K562 (cell line): Measurements from ENCODE around the gene KPTN. TPM values are rescaled to one million over a fixed set of nuclear protein-coding genes. Genes with fewer than 3 reads are reported as not detected.
A peak's percentile ranks its signal among the peaks of the same experiment; 100 is the strongest.

ENCODE experiments used
- ATAC-seq: fragments of 200-7000 bp; cut with Tn5 transposase; 3 replicates; pipeline ENCODE4 v1.9.1; 2020; ENCODE audit warnings: moderate library complexity
- BruUV-seq: library from RNA; stranded (reverse); fragments of 400-500 nt; replicated peaks from 2 replicates; lab custom pipeline; 2021; lab: Mats Ljungman, UMichigan
- CTCF ChIA-PET: fragments of 300-600 bp; formaldehyde crosslinking; extraction: SDS; loops from one replicate; lab custom pipeline; 2021; ENCODE audit warnings: low intra/inter-chr PET ratio; lab: Yijun Ruan, JAX
- POLR2A ChIA-PET: fragments of 300-600, 350-650 bp; sonication (Branson Sonifier 250); formaldehyde crosslinking; extraction: SDS; loops from one replicate; lab custom pipeline; 2021; ENCODE audit warnings: antibody characterized with exemption, inconsistent platforms; lab: Yijun Ruan, JAX
- DNase-seq, 4 experiments: peaks; one replicate each; pipeline versions ENCODE4 v3.0.0 to v3.0.0-alpha.2; 2011 to 2018; ENCODE audit warnings: low spot score in 3 of 4, mixed read lengths in 3 of 4; ENCODE audit errors: extremely low read depth in 1 of 4
- FAIRE-seq: peaks from 2 replicates; lab custom pipeline; 2011; peaks lifted over from hg19 to GRCh38; lab: Jason Lieb, UNC
- H2AFZ ChIP-seq: 2 replicates; pipeline ENCODE4 v1.6.0; 2011; ENCODE audit warnings: low read depth, low read length, control low read depth, inconsistent platforms
- H3K27ac ChIP-seq: fragments of 200-600 bp; 3 replicates; pipeline ENCODE4 v1.8.0; 2011; ENCODE audit warnings: low read depth, mild to moderate bottlenecking, control low read depth, inconsistent platforms, low read length, moderate library complexity, mixed read lengths; ENCODE audit errors: extremely low read depth
- H3K27me3 ChIP-seq, 2 experiments: fragments of 300-600 bp in 1 of 2; 2 replicates in 1 of 2; 3 replicates in 1 of 2; pipeline versions ENCODE4 v1.6.0 to v1.8.0; 2011; ENCODE audit warnings: inconsistent platforms in 2 of 2, low read length in 2 of 2, mild to moderate bottlenecking in 1 of 2, mixed read lengths in 1 of 2, moderate library complexity in 1 of 2; ENCODE audit not compliant: control insufficient read depth in 2 of 2, insufficient read depth in 2 of 2
- H3K36me3 ChIP-seq: fragments of 300-600 bp; 3 replicates; pipeline ENCODE4 v1.8.0; 2011; ENCODE audit warnings: mild to moderate bottlenecking, low read length, inconsistent platforms; ENCODE audit not compliant: control insufficient read depth, insufficient read depth
- H3K4me1 ChIP-seq, 2 experiments: fragments of 200-600 bp in 1 of 2; replicated peaks in 1 of 2; 2 replicates in 1 of 2; 3 replicates in 1 of 2; pipeline versions ENCODE4 v1.5.1 to v1.8.0; 2011; ENCODE audit warnings: inconsistent platforms in 2 of 2, low read length in 2 of 2, mild to moderate bottlenecking in 1 of 2, mixed read lengths in 1 of 2, moderate library complexity in 1 of 2; ENCODE audit not compliant: control insufficient read depth in 2 of 2, insufficient read depth in 2 of 2
- H3K4me2 ChIP-seq: 2 replicates; pipeline ENCODE4 v1.6.1; 2011; ENCODE audit warnings: low read length, control low read depth, inconsistent platforms, mixed read lengths; ENCODE audit not compliant: insufficient read depth
- H3K4me3 ChIP-seq: fragments of 200-600 bp; sonication (generic), shearing (Covaris generic); 2 replicates; pipeline ENCODE4 v1.5.1; 2016; ENCODE audit warnings: control low read depth, inconsistent platforms
- H3K79me2 ChIP-seq: fragments of 200-600 bp; 3 replicates; pipeline ENCODE4 v1.8.0; 2011; ENCODE audit warnings: low read length, inconsistent platforms; ENCODE audit not compliant: control insufficient read depth, insufficient read depth
- H3K9ac ChIP-seq, 2 experiments: 2 replicates each; pipeline versions ENCODE4 v1.6.0 to v1.6.1; 2011; ENCODE audit warnings: low read depth in 2 of 2, low read length in 2 of 2, control low read depth in 1 of 2, inconsistent platforms in 1 of 2, mild to moderate bottlenecking in 1 of 2, mixed read lengths in 1 of 2; ENCODE audit not compliant: insufficient read depth in 1 of 2
- H3K9me1 ChIP-seq: one replicate; pipeline ENCODE4 v1.6.0; 2011; ENCODE audit warnings: inconsistent platforms, mild to moderate bottlenecking, low read length, moderate library complexity; ENCODE audit not compliant: control insufficient read depth, insufficient read depth
- H3K9me3 ChIP-seq: replicated peaks from 2 replicates; pipeline ENCODE4 v1.5.1; 2011; ENCODE audit warnings: low read depth, low read length, inconsistent platforms; ENCODE audit not compliant: control insufficient read depth, insufficient read depth
- H4K20me1 ChIP-seq: replicated peaks from 2 replicates; pipeline ENCODE4 v1.6.1; 2011; ENCODE audit warnings: low read length, inconsistent platforms, mixed read lengths; ENCODE audit not compliant: control insufficient read depth, insufficient read depth
- CBX1 ChIP-seq: sonication (generic); IDR thresholded peaks from 2 replicates; pipeline ENCODE4 v1.6.1; 2016; ENCODE audit warnings: antibody characterized with exemption, low read depth, mild to moderate bottlenecking
- NR2C1 ChIP-seq, 2 experiments: fragments of 450-650 bp; IDR thresholded peaks; 2 replicates each; pipeline ENCODE4 v1.6.1; 2017; ENCODE audit warnings: mild to moderate bottlenecking in 2 of 2, antibody characterized with exemption in 1 of 2, inconsistent platforms in 1 of 2, missing compliant biosample characterization in 1 of 2, missing genetic modification characterization in 1 of 2
- ZBTB7A ChIP-seq: IDR thresholded peaks from 2 replicates; pipeline ENCODE4 v1.6.1; 2011; ENCODE audit warnings: low read depth, mild to moderate bottlenecking, low read length, moderate library complexity, borderline replicate concordance; ENCODE audit not compliant: control insufficient read depth
- ZKSCAN3 ChIP-seq: fragments of 250-450 bp; sonication (Bioruptor Pico); IDR thresholded peaks from 2 replicates; pipeline ENCODE4 v1.4.0; 2020
- WGBS: fragments of 100-300 bp; shearing (Covaris generic); methylation state at CpG from one replicate; pipeline ENCODE4 v1.1.6; 2016; ENCODE audit warnings: low coverage, mixed read lengths; ENCODE audit not compliant: insufficient coverage; ENCODE audit errors: missing lambda C conversion rate; 5-methylcytosine and 5-hydroxymethylcytosine counted together
- in situ Hi-C: fragments of 300-500 bp; cut with MboI; formaldehyde crosslinking; loops from 4 replicates; pipeline ENCODE4 v1.15.0; 2018; ENCODE audit warnings: inconsistent platforms, mixed read lengths
- intact Hi-C: fragments of 100-400 bp; cut with micrococcal nuclease; formaldehyde crosslinking; loops from 2 replicates; pipeline ENCODE4 v1.14.2; 2022
- polyA plus RNA-seq, 8 experiments: library from polyadenylated mRNA; depleted of rRNA in 4 of 8; stranded (reverse) in 5 of 8; unstranded in 3 of 8; fragments of >200 nt; fragmentation: Nextera tagmentation in 2 of 8; fragmentation: Illumina TruSeq in 1 of 8; extraction: Ambion mirVana in 2 of 8; extraction: Trizol in 1 of 8; gene quantifications; 2 replicates each; pipeline versions ENCODE4 v1.2.1 to v1.2.3, GENCODE V29; 2011 to 2014; ENCODE audit warnings: inconsistent platforms in 1 of 8, missing spikeins in 1 of 8
- total RNA-seq, 7 experiments: library from RNA; depleted of rRNA in 6 of 7; stranded (reverse); fragments of >200 nt in 6 of 7; fragmentation: Illumina TruSeq in 2 of 7; extraction: Trizol in 2 of 7; gene quantifications; 2 replicates each; pipeline versions ENCODE4 v1.2.1 to v1.2.3, GENCODE V29; 2011 to 2021; ENCODE audit warnings: low replicate concordance in 1 of 7

Gene KPTN
- total and polyA plus RNA-seq, 9 of the 15 experiments (the other 6 are each of a cell fraction or from before 2014, with no cell fraction given) = 0.56 to 18.2 (median 8.5) TPM

GRCh38 chr19:47493378-47494210, 9.6 kb upstream of the KPTN start:
- WGBS = 74% methylated on average over 14 of the region's 18 CpGs
- Histone ChIP-seq H3K27ac (no peak overlapping the region), H3K36me3 (peaks cover 78% of the 10 kb centered on the region), H3K9me3 (no peaks in the 10 kb centered on the region), H2AFZ (no peak overlapping the region), H3K9ac (peak overlapping the region in 1 of 2 experiments; percentile 72; a peak in 2 of 4 replicates), H3K27me3 (no peaks in the 10 kb centered on the region), H3K9me1 (peaks cover 5% of the 10 kb centered on the region), H3K79me2 (peaks cover 2% of the 10 kb centered on the region; the same call in 1 of the 3 replicates), H3K4me3 (no peak overlapping the region), H3K4me2 (no peak overlapping the region), H4K20me1 (0 out of 2 replicates have a peak, but pooled peaks cover 2% of the 10 kb centered on the region), H3K4me1 (peaks cover 28 to 81% of the 10 kb centered on the region in 2 experiments; a peak in 4 of 5 replicates)
- FAIRE-seq = peak; percentile 32
- intact Hi-C loops (no loop called here), in situ Hi-C loops (no loop called here)
- no peak for ATAC-seq
- ChIA-PET CTCF (no interaction called here), POLR2A (no interaction called here)
- no TSS peak for BruUV-seq
- TF ChIP-seq CBX1 (no peak), ZKSCAN3 (no peak), NR2C1 (IDR thresholded peaks at IDR 0.05) (peak; percentile 33; the same call in 1 of the 2 replicates), NR2C1 (tag; IDR thresholded peaks at IDR 0.05) (no peak), ZBTB7A (peak; percentile 32; the same call in 1 of the 2 replicates)
- DNase-seq = no peak
